Mesenchymal stem cell (in vitro differentiated cells and primary cell): ENCODE data around the gene HOXD4.

Source experiments
- DNase-seq: peaks from one replicate; pipeline ENCODE4 v3.0.0-alpha.2; 2013
- H2AFZ ChIP-seq: one replicate; pipeline ENCODE4 v1.6.1; 2013; ENCODE audit warnings: low read depth, mild to moderate bottlenecking, control low read depth, inconsistent platforms, low read length, moderate library complexity
- H2AK5ac ChIP-seq: 2 replicates; pipeline ENCODE4 v1.6.1; 2013; ENCODE audit warnings: low read length, moderate library complexity, mild to moderate bottlenecking, inconsistent platforms; ENCODE audit not compliant: severe bottlenecking
- H2BK120ac ChIP-seq: one replicate; pipeline ENCODE4 v1.6.1; 2013; ENCODE audit warnings: low read depth, mild to moderate bottlenecking, inconsistent platforms, low read length, moderate library complexity
- H2BK12ac ChIP-seq, 2 experiments: one replicate each; pipeline ENCODE4 v1.6.1; 2013; ENCODE audit warnings: inconsistent platforms in 2 of 2, low read length in 2 of 2, mild to moderate bottlenecking in 2 of 2, moderate library complexity in 2 of 2, control low read depth in 1 of 2
- H2BK15ac ChIP-seq: one replicate; pipeline ENCODE4 v1.6.1; 2013; ENCODE audit warnings: mild to moderate bottlenecking, low read depth, inconsistent platforms; ENCODE audit not compliant: poor library complexity, severe bottlenecking
- H2BK5ac ChIP-seq: 2 replicates; pipeline ENCODE4 v1.6.1; 2013; ENCODE audit warnings: low read depth, mild to moderate bottlenecking, low read length, control low read depth, inconsistent platforms; ENCODE audit not compliant: poor library complexity, severe bottlenecking
- H3K14ac ChIP-seq, 2 experiments: one replicate each; pipeline ENCODE4 v1.6.1; 2013; ENCODE audit warnings: inconsistent platforms in 2 of 2, low read length in 2 of 2, control low read depth in 1 of 2, mild to moderate bottlenecking in 1 of 2, moderate library complexity in 1 of 2
- H3K18ac ChIP-seq, 2 experiments: one replicate each; pipeline ENCODE4 v1.6.1; 2013; ENCODE audit warnings: inconsistent platforms in 2 of 2, low read length in 2 of 2, control low read depth in 1 of 2, low read depth in 1 of 2, mild to moderate bottlenecking in 1 of 2
- H3K23ac ChIP-seq, 2 experiments: one replicate each; pipeline ENCODE4 v1.6.1; 2013; ENCODE audit warnings: inconsistent platforms in 2 of 2, low read length in 2 of 2, mild to moderate bottlenecking in 2 of 2, moderate library complexity in 2 of 2, control low read depth in 1 of 2
- H3K27ac ChIP-seq: 2 replicates; pipeline ENCODE4 v1.5.1; 2013; ENCODE audit warnings: mild to moderate bottlenecking, moderate library complexity, low read length, control low read depth, inconsistent platforms; ENCODE audit not compliant: poor library complexity, severe bottlenecking
- H3K27me3 ChIP-seq, 2 experiments: 2 replicates each; pipeline versions ENCODE4 v1.6.1 to v1.7.0; 2013; ENCODE audit warnings: low read length in 2 of 2, mild to moderate bottlenecking in 2 of 2, moderate library complexity in 2 of 2, control low read depth in 1 of 2, inconsistent platforms in 1 of 2; ENCODE audit not compliant: control insufficient read depth in 1 of 2, insufficient read depth in 1 of 2
- H3K36me3 ChIP-seq, 2 experiments: 2 replicates each; pipeline versions ENCODE4 v1.6.1 to v1.7.0; 2013; ENCODE audit warnings: low read length in 2 of 2, control low read depth in 1 of 2, inconsistent platforms in 1 of 2, low read depth in 1 of 2, mild to moderate bottlenecking in 1 of 2; ENCODE audit not compliant: insufficient read depth in 2 of 2, control insufficient read depth in 1 of 2
- H3K4ac ChIP-seq, 2 experiments: one replicate each; pipeline ENCODE4 v1.6.1; 2013; ENCODE audit warnings: inconsistent platforms in 2 of 2, low read length in 2 of 2, mild to moderate bottlenecking in 2 of 2, moderate library complexity in 2 of 2, control low read depth in 1 of 2, low read depth in 1 of 2
- H3K4me1 ChIP-seq: 2 replicates; pipeline ENCODE4 v1.6.1; 2013; ENCODE audit warnings: low read depth, low read length, control low read depth; ENCODE audit not compliant: control insufficient read depth, insufficient read depth
- H3K4me2 ChIP-seq: 2 replicates; pipeline ENCODE4 v1.6.1; 2013; ENCODE audit warnings: low read length, mild to moderate bottlenecking, inconsistent platforms; ENCODE audit not compliant: poor library complexity, severe bottlenecking
- H3K4me3 ChIP-seq, 2 experiments: 2 replicates each; pipeline versions ENCODE4 v1.5.1 to v1.7.0; 2013; ENCODE audit warnings: low read length in 2 of 2, mild to moderate bottlenecking in 2 of 2, control low read depth in 1 of 2, low read depth in 1 of 2; ENCODE audit not compliant: insufficient read depth in 1 of 2
- H3K79me1 ChIP-seq: replicated peaks from 2 replicates; pipeline ENCODE4 v1.6.1; 2013; ENCODE audit warnings: mild to moderate bottlenecking, control low read depth, low read length, inconsistent platforms; ENCODE audit not compliant: poor library complexity, severe bottlenecking
- H3K9ac ChIP-seq: 2 replicates; pipeline ENCODE4 v1.7.0; 2013; ENCODE audit warnings: mild to moderate bottlenecking, low read length, moderate library complexity
- H3K9me3 ChIP-seq: 2 replicates; pipeline ENCODE4 v1.7.0; 2013; ENCODE audit warnings: mild to moderate bottlenecking, low read length; ENCODE audit not compliant: control insufficient read depth
- H4K8ac ChIP-seq: one replicate; pipeline ENCODE4 v1.6.1; 2013; ENCODE audit warnings: inconsistent platforms, mild to moderate bottlenecking, low read length, moderate library complexity
- H4K91ac ChIP-seq: one replicate; pipeline ENCODE4 v1.6.1; 2013; ENCODE audit warnings: mild to moderate bottlenecking, low read length, inconsistent platforms
- WGBS: methylation state at CpG from one replicate; pipeline ENCODE4 v1.1.7; 2013; ENCODE audit warnings: mixed read lengths; 5-methylcytosine and 5-hydroxymethylcytosine counted together

HOXD4 gene

DNA sequence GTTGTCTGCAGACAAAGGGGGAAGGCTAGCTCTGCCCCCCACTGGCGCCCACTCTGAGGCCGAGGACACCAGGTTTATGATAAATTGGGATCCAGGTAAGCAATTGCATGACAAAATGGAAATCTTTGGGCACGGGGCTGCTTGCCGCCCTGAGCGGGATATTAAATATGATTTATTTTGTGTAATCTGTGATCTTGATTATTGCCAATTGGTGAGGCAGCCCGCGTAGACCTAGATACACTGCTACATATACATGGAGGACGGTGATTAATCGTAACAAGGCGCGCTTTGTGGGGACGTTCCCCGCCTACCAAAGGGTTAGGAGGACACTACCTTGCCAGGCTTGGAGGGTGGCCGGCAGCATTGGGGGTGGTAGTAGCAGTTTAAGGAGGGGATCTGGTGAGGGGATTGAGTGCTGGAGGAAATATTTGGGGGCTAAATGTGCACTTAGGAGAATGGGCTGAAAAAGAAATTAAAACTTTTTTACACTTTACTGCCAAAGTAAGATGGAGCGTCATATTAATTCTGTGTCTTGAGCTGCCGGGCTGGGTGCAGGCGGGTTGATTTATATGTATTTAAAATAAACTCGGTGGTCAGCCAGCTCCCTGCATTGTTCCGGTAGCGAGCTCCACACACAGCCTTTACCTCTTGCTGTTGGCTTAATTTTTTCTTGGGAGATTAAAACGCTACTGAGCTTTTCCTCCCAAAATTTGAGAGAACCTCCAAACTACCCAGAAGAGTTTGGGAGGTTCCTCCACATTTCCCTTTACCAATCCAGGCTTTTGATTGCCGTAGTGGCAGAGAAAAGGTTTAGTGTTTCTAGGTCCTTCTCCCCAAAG lies 9.9 kb downstream of the HOXD4 start:
- Histone ChIP-seq H2BK15ac (no peak overlapping the region), H3K4me2 (no peak overlapping the region), H3K4ac (no peak overlapping the region), H3K23ac (no peak overlapping the region), H3K4me3 (peak overlapping the region in 1 of 2 experiments; percentile 69), H3K36me3 (no peaks in the 10 kb centered on the region), H3K14ac (no peak overlapping the region), H3K18ac (no peak overlapping the region), H4K91ac (no peak overlapping the region), H3K9me3 (no peaks in the 10 kb centered on the region), H2BK5ac (no peak overlapping the region), H3K4me1 (peaks cover 35% of the 10 kb centered on the region), H2BK12ac (no peak overlapping the region), H2AK5ac (no peak overlapping the region), H2BK120ac (no peak overlapping the region), H3K9ac (peak overlapping the region; percentile 78), H2AFZ (no peak overlapping the region), H3K27ac (no peak overlapping the region), H3K27me3 (peaks cover 0 to 100% of the 10 kb centered on the region in 2 experiments), H4K8ac (no peak overlapping the region), H3K79me1 (peaks cover 2% of the 10 kb centered on the region)
- no peak for DNase-seq
- 30% methylated on average over 22 of the region's 22 CpGs for WGBS

DNA sequence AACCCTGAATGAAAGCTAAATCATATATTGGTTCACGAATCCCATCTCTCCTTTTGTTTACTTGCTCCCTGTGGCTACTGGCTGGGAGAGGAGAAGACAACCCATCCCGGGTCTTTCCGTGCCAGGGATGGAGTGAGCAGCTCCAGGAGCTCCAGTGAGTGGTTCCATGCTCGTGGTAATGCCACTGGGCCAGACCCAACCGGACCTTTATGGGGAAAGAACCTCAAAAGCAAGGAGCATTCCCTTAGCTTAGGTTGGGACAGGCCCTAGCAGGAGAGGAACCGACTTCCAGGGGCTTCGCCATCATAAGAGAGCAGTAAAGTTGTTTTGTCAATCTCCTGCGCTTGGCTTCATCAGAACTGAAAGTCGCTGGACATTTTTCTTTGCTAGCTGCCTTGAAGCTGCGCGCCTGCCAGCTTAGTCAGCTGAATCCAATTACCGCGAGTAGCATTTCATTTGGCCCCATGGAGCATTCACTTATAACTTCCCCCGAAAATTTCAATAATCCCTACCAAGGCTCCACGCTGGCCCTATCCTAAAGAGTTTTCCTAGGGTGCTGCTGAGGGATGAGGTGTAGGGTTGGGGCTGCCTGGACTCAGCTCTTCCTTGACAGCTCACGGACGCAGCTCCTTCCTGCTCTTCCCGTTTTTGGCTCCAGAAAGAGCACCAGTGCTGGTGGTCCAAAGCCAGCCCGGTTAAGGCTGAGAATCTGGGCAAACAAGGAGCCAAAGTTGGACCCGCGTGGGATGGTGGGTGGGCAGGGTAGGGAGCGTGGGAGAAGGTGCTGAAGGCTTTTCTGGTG lies 10.7 kb downstream of the HOXD4 start:
- Histone ChIP-seq H3K23ac (no peak overlapping the region), H3K4me2 (no peak overlapping the region), H3K4ac (no peak overlapping the region), H2AFZ (no peak overlapping the region), H3K79me1 (no peaks in the 10 kb centered on the region), H3K36me3 (no peaks in the 10 kb centered on the region), H3K9ac (peak overlapping the region; percentile 78), H3K27me3 (peaks cover 0 to 98% of the 10 kb centered on the region in 2 experiments), H3K4me3 (peak overlapping the region in 1 of 2 experiments; percentile 69), H4K91ac (no peak overlapping the region), H3K14ac (no peak overlapping the region), H2BK5ac (no peak overlapping the region), H3K18ac (no peak overlapping the region), H4K8ac (no peak overlapping the region), H2AK5ac (no peak overlapping the region), H3K9me3 (no peaks in the 10 kb centered on the region), H3K27ac (no peak overlapping the region), H3K4me1 (peaks cover 33% of the 10 kb centered on the region), H2BK120ac (no peak overlapping the region), H2BK12ac (no peak overlapping the region), H2BK15ac (no peak overlapping the region)
- DNase-seq: no peak
- WGBS: 8% methylated on average over 17 of the region's 22 CpGs

DNA sequence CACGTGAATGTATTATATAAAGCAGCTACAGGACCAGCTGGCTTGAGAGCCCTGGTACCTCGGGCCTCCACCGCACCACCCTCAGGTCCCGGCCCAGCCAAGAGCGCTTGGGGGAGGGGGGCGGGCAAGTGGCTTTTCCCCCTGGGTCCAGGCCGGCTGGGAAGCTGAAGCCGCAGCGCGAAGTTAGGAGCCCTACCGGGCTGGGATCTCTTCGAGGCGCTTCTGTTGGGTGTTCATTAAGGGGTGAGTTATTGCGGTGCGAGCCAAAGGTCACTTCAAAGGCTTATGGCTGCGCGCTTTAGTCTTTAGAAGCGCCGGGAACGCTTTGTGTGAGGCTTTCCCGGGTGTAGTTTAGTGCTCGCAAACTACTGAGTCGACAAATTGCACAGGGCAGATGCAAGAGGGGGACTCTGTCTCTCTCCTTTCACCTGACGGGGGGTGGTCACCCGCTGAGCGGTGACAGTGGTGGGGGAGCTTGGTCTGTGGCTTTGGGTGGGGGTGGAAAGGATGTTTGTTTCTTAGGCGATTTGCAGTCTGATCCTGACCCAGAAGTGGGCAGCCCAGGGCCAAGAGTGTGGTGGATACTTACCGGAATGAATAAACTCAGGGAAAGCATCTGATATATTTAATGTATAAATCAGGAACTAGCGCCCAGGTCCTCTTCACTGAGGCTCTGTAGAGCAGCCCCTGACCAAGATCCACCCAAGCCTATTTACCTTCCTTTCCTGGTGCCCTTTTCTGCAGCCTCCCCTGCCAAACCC lies 11.7 kb downstream of the HOXD4 start:
- Histone ChIP-seq H3K27ac (no peak overlapping the region), H4K8ac (no peak overlapping the region)
- 2% methylated on average over 26 of the region's 29 CpGs for WGBS

More for the DNA sequence above, 11.7 kb downstream of the HOXD4 start:
- Histone ChIP-seq H2BK15ac (no peak overlapping the region), H3K4me2 (no peak overlapping the region), H3K4me3 (no peak overlapping the region), H3K4ac (no peak overlapping the region), H3K23ac (no peak overlapping the region), H3K27me3 (peaks cover 0 to 95% of the 10 kb centered on the region in 2 experiments), H3K9me3 (no peaks in the 10 kb centered on the region), H3K14ac (no peak overlapping the region), H2AFZ (no peak overlapping the region), H2AK5ac (no peak overlapping the region), H2BK5ac (no peak overlapping the region), H4K91ac (no peak overlapping the region), H2BK120ac (no peak overlapping the region), H3K79me1 (no peaks in the 10 kb centered on the region), H3K9ac (no peak overlapping the region), H3K18ac (no peak overlapping the region), H3K4me1 (peaks cover 27% of the 10 kb centered on the region), H3K36me3 (no peaks in the 10 kb centered on the region), H2BK12ac (no peak overlapping the region)
- no peak for DNase-seq
